ENCODE results near the gene SPOCK2.
"Not testable (repeated sequence)": the region's sequence is repeated elsewhere in the genome, so short reads cannot be mapped to it uniquely, and the experiment has no call there.

DNA sequence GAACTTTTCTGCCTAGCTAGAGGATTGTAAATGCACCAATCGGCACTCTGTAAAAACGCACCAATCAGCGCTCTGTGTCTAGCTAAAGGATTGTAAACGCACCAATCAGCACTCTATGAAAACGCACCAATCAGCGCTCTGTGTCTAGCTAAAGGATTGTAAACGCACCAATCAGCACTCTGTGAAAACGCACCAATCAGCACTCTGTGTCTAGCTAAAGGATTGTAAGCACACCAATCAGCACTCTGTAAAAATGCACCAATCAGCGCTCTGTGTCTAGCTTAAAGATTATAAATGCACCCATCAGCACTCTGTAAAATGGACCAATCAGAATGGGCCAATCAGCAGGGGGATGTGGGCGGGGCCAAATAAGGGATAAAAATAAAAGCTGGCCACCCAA is 47.9 kb upstream of the SPOCK2 start:
- TF ChIP-seq CTCF, POLR2A (IDR thresholded peaks at IDR 0.05): not testable (repeated sequence)

Data from lower leg skin (tissue), 3 donors.